Neural progenitor cell (in vitro differentiated cells): ENCODE measurements around the gene RUNX1. TPM values are rescaled to one million over a fixed set of nuclear protein-coding genes. Genes with fewer than 3 reads are reported as not detected.

ENCODE experiments used
- DNase-seq: peaks from one replicate; pipeline ENCODE4 v3.0.0-alpha.2; 2016; ENCODE audit warnings: low spot score
- H2AFZ ChIP-seq: fragments of 200-600 bp; sonication (generic); replicated peaks from 2 replicates; pipeline ENCODE4 v1.6.1; 2016; ENCODE audit warnings: antibody characterized with exemption
- H3F3A ChIP-seq: fragments of 200-600 bp; sonication (generic); 2 replicates; pipeline ENCODE4 v1.6.1; 2016; ENCODE audit warnings: antibody characterized with exemption, low read depth
- H3K27ac ChIP-seq: fragments of 200-600 bp; sonication (generic); 2 replicates; pipeline ENCODE4 v1.5.1; 2016; ENCODE audit warnings: mild to moderate bottlenecking
- H3K27me3 ChIP-seq: fragments of 200-600 bp; sonication (generic); 2 replicates; pipeline ENCODE4 v1.6.1; 2016; ENCODE audit warnings: mild to moderate bottlenecking, moderate library complexity
- H3K36me3 ChIP-seq: fragments of 200-600 bp; sonication (generic); 2 replicates; pipeline ENCODE4 v1.5.1; 2016
- H3K4me1 ChIP-seq: fragments of 200-600 bp; sonication (generic); 2 replicates; pipeline ENCODE4 v1.6.1; 2016; ENCODE audit warnings: mixed run types
- H3K4me2 ChIP-seq: fragments of 200-600 bp; sonication (generic); 2 replicates; pipeline ENCODE4 v1.6.1; 2016
- H3K4me3 ChIP-seq: fragments of 200-600 bp; sonication (generic); 2 replicates; pipeline ENCODE4 v1.5.1; 2016
- H3K79me2 ChIP-seq: fragments of 200-600 bp; sonication (generic); 2 replicates; pipeline ENCODE4 v1.6.1; 2016; ENCODE audit warnings: low read depth
- H3K9ac ChIP-seq: fragments of 200-600 bp; sonication (generic); 2 replicates; pipeline ENCODE4 v1.6.1; 2016
- H3K9me3 ChIP-seq: fragments of 200-600 bp; sonication (generic); 2 replicates; pipeline ENCODE4 v1.5.1; 2016; ENCODE audit warnings: low read depth
- H4K20me1 ChIP-seq: fragments of 200-600 bp; sonication (generic); 2 replicates; pipeline ENCODE4 v1.6.1; 2016; ENCODE audit warnings: low read depth
- H3K27ac Mint-ChIP-seq: 3 replicates; pipeline ENCODE4 v1.8.0; 2021; ENCODE audit warnings: mixed read lengths
- H3K27me3 Mint-ChIP-seq: 2 replicates; pipeline ENCODE4 v1.8.0; 2022; ENCODE audit warnings: low read depth, mild to moderate bottlenecking, inconsistent platforms, moderate library complexity, mixed read lengths; ENCODE audit not compliant: insufficient read depth
- H3K36me3 Mint-ChIP-seq: 3 replicates; pipeline ENCODE4 v1.8.0; 2021; ENCODE audit warnings: mixed read lengths
- H3K4me1 Mint-ChIP-seq: 3 replicates; pipeline ENCODE4 v1.8.0; 2021; ENCODE audit warnings: mixed read lengths
- H3K4me3 Mint-ChIP-seq: 3 replicates; pipeline ENCODE4 v1.8.0; 2021; ENCODE audit warnings: mild to moderate bottlenecking, moderate library complexity, mixed read lengths
- H3K9me3 Mint-ChIP-seq: 3 replicates; pipeline ENCODE4 v1.8.0; 2020; ENCODE audit warnings: mixed read lengths
- CTCF ChIP-seq: fragments of 200-600 bp; sonication (generic); IDR thresholded peaks from 2 replicates; pipeline ENCODE4 v1.5.1; 2017; ENCODE audit warnings: antibody characterized with exemption, mild to moderate bottlenecking
- EZH2 ChIP-seq: fragments of 200-600 bp; sonication (generic); IDR thresholded peaks from 2 replicates; pipeline ENCODE4 v1.6.1; 2017; ENCODE audit warnings: antibody characterized with exemption, mild to moderate bottlenecking, moderate library complexity
- EZH2phosphoT487 ChIP-seq: fragments of 200-600 bp; sonication (generic); IDR thresholded peaks from 2 replicates; pipeline ENCODE4 v1.6.1; 2017; ENCODE audit warnings: antibody characterized with exemption
- total RNA-seq: library from RNA; depleted of rRNA; stranded (reverse); fragments of >200 nt; gene quantifications from 2 replicates; pipeline ENCODE4 v1.2.3, GENCODE V29; 2015; ENCODE audit warnings: low replicate concordance

The RUNX1 gene
- total RNA-seq, 1 donor from 2014 or later: 0.09 TPM

DNA sequence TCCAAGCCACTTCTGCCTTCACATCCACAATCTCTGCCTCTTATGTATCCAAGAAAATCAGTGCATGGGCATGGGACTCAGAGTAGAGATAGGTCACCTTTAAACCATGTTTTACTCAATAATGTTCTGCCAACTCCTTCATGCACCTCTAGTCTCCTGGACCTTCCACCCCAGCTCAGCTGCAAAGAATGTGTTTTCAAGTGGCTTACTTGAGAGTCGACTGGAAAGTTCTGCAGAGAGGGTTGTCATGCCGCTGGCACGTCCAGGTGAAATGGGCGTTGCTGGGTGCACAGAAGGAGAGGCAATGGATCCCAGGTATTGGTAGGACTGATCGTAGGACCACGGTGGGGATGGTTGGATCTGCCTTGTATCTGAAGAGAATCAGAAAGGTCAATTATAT, 250.0 kb downstream of the RUNX1 start:
- Histone ChIP-seq H2AFZ (no peak overlapping the region), H3K9ac (no peak overlapping the region), H3K27me3 (no peaks in the 10 kb centered on the region), H3K4me1 (peaks cover 10% of the 10 kb centered on the region), H3K4me2 (no peak overlapping the region), H3K79me2 (no peaks in the 10 kb centered on the region), H3K9me3 (no peaks in the 10 kb centered on the region), H3K36me3 (no peaks in the 10 kb centered on the region), H3K4me3 (no peak overlapping the region), H3K27ac (no peak overlapping the region), H3F3A (no peaks in the 10 kb centered on the region), H4K20me1 (no peaks in the 10 kb centered on the region)
- Mint-ChIP-seq H3K27ac (no peak overlapping the region), H3K4me1 (peaks cover 24% of the 10 kb centered on the region), H3K36me3 (no peaks in the 10 kb centered on the region), H3K9me3 (peaks cover under 1% of the 10 kb centered on the region), H3K4me3 (no peak overlapping the region), H3K27me3 (peaks cover 3% of the 10 kb centered on the region)
- TF ChIP-seq EZH2phosphoT487 (no peak), EZH2 (no peak), CTCF (no peak)
- DNase-seq: no peak

DNA sequence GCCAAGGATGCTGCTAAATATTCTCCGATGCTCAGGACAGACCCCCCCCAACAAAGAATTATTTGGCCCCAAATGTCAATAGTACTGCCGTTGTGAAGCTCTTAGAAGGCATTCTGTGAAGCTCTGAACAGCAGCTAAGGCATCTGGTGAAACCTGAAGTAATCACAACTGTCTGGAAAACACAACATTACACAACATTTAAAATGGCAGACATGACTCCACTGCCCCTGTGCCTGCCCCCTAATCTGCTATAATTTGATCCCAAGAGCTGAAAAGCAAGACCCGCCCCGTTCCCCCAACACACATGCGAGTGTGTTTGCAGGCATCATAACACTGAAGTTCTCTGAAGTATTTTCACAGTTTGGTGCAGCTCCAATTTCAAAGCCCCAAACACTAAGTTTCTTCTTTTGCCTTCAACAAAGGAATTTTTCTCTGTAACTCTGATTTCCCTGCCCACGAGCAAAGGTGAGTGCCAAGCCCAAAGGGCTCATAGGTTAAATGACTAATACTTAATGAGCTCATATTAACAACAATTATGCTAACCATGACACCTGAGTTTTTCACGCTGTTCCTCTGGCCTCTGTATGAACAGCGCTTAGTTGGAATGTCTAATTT, 251.1 kb downstream of the RUNX1 start:
- H3K27me3 Mint-ChIP-seq: peaks cover 3% of the 10 kb centered on the region
- no peak overlapping the region for H3K4me3 Mint-ChIP-seq
- no peaks in the 10 kb centered on the region for H3K9me3 Mint-ChIP-seq
- H3K4me3 ChIP-seq: no peak overlapping the region
- no peaks in the 10 kb centered on the region for H3F3A ChIP-seq
- H3K27ac Mint-ChIP-seq: no peak overlapping the region
- H3K27me3 ChIP-seq: no peaks in the 10 kb centered on the region
- TF ChIP-seq EZH2 (no peak), CTCF (no peak), EZH2phosphoT487 (no peak)
- peaks cover 24% of the 10 kb centered on the region for H3K4me1 Mint-ChIP-seq
- no peaks in the 10 kb centered on the region for H3K36me3 ChIP-seq
- peaks cover 10% of the 10 kb centered on the region for H3K4me1 ChIP-seq
- DNase-seq: no peak
- no peak overlapping the region for H3K4me2 ChIP-seq
- H3K27ac ChIP-seq: no peak overlapping the region
- H4K20me1 ChIP-seq: no peaks in the 10 kb centered on the region
- H3K9me3 ChIP-seq: no peaks in the 10 kb centered on the region
- H3K79me2 ChIP-seq: no peaks in the 10 kb centered on the region
- H2AFZ ChIP-seq: no peak overlapping the region
- no peaks in the 10 kb centered on the region for H3K36me3 Mint-ChIP-seq
- H3K9ac ChIP-seq: no peak overlapping the region

- Histone ChIP-seq H2AFZ (no peak overlapping the region), H3K9ac (no peak overlapping the region), H3K4me3 (no peak overlapping the region), H3K9me3 (no peaks in the 10 kb centered on the region), H3K27ac (no peak overlapping the region), H3K4me2 (no peak overlapping the region), H3K36me3 (no peaks in the 10 kb centered on the region), H3K27me3 (no peaks in the 10 kb centered on the region), H3K79me2 (no peaks in the 10 kb centered on the region), H3K4me1 (peaks cover 10% of the 10 kb centered on the region), H4K20me1 (no peaks in the 10 kb centered on the region), H3F3A (no peaks in the 10 kb centered on the region)
- Mint-ChIP-seq H3K4me3 (no peak overlapping the region), H3K27me3 (peaks cover 4% of the 10 kb centered on the region), H3K36me3 (no peaks in the 10 kb centered on the region), H3K9me3 (no peaks in the 10 kb centered on the region), H3K4me1 (peaks cover 24% of the 10 kb centered on the region), H3K27ac (no peak overlapping the region)
- TF ChIP-seq EZH2phosphoT487: no peak
- no peak for TF ChIP-seq CTCF
- TF ChIP-seq EZH2: no peak
- DNase-seq: no peak
Observed at GRCh38 chr21:34797201-34797525, 251.9 kb downstream of the RUNX1 start.
